ENCODE measurements around the gene BRMS1. TPM values are rescaled to one million over a fixed set of nuclear protein-coding genes. Genes with fewer than 3 reads are reported as not detected.

Gene BRMS1
- total RNA-seq, 1 experiment from 2014 or later = 32.0 TPM

DNA sequence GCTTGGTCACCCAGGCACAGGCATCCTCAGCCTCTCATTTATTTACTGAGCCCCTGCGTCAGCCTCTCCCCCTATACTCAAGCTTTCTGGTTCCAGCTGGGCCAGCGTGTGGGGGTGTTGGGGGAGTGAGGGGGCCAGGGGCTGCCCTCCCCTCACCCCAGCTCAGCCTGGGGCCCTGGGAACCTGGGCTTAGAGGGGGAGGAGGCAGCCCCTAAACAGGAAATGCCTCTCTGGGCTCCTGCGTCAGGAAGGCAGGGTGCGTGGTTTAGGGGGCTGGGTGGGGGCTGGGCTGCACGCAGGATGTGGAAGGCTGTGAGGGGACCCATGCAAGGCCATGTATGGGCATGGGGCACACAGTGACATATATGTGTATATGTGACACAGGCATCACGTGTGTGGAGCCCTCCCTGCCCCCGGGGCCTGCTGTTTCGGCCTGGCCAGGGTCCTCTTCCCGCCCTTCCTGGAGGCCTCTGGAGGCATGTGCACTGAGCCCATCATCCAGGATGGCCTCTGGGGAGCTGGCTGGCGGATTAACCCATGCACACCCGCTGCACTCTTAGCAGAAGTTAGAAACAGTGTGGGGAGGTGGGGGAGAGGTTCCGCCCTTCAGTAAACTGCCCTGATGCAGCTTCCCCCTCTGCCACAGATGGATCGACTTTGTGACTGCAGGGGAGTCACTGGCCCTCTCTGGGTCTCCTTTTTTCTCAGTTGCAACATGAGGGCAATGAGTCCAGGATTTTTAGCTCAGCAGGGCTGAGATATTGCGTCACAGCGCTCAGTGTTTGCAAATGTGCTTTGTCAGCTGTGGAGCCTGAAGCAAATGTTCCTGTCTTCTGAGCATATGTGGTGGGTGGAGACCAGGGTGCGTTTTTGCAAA, 26.9 kb downstream of the BRMS1 start:
- Histone ChIP-seq H3K9me3 (ENCODE audit: low read length) (no peaks in the 10 kb centered on the region), H3K27me3 (ENCODE audit: low read length) (no peaks in the 10 kb centered on the region), H3K9me2 (replicated peaks; ENCODE audit: insufficient read depth, low read length) (no peaks in the 10 kb centered on the region), H3K4me2 (ENCODE audit: low read depth, low read length, poor library complexity, severe bottlenecking) (peak overlapping the region; percentile 70), H4K20me1 (ENCODE audit: insufficient read depth, low read depth, low read length) (no peaks in the 10 kb centered on the region), H3K4me3 (ENCODE audit: low read length) (peak overlapping the region; percentile 54), H3K27ac (ENCODE audit: low read length) (peak overlapping the region; percentile 92), H3K4me1 (ENCODE audit: low read length) (peaks cover 35% of the 10 kb centered on the region), H2AFZ (ENCODE audit: low read length) (peak overlapping the region; percentile 54; the same call in 1 of the 2 replicates), H3K36me3 (ENCODE audit: insufficient read depth, low read length) (no peaks in the 10 kb centered on the region), H3K9ac (ENCODE audit: low read length) (peak overlapping the region; percentile 73), H3K79me2 (ENCODE audit: low read length) (no peaks in the 10 kb centered on the region)
- DNase-seq = peak; percentile 93

DNA sequence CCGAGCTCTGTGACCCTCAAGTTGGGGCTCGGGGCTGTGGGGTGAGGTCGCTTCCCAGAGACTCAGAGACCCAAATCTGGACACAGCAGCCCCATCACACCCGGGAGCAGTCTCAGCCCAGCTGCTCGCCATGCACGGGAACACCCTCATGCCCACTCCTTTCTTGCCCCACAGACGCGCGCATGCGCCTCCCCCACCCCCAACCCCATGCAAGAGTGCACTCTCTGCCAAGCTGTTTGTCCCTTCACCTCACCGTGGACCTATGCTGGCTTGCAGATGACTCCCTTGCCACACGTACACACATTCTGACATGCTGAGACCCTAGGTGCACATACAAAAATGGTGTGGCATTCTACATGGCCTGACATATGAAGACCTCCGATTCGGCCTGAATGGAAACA, 27.6 kb downstream of the BRMS1 start:
- Histone ChIP-seq H3K9ac (ENCODE audit: low read length) (peak overlapping the region; percentile 73), H3K4me2 (ENCODE audit: low read depth, low read length, poor library complexity, severe bottlenecking) (peak overlapping the region; percentile 70), H4K20me1 (ENCODE audit: insufficient read depth, low read depth, low read length) (no peaks in the 10 kb centered on the region), H3K9me3 (ENCODE audit: low read length) (no peaks in the 10 kb centered on the region), H3K4me3 (ENCODE audit: low read length) (peak overlapping the region; percentile 54), H3K79me2 (ENCODE audit: low read length) (no peaks in the 10 kb centered on the region), H3K27ac (ENCODE audit: low read length) (peak overlapping the region; percentile 92), H3K9me2 (replicated peaks; ENCODE audit: insufficient read depth, low read length) (no peaks in the 10 kb centered on the region), H3K4me1 (ENCODE audit: low read length) (peaks cover 38% of the 10 kb centered on the region), H2AFZ (ENCODE audit: low read length) (peak overlapping the region; percentile 54; the same call in 1 of the 2 replicates), H3K36me3 (ENCODE audit: insufficient read depth, low read length) (no peaks in the 10 kb centered on the region), H3K27me3 (ENCODE audit: low read length) (no peaks in the 10 kb centered on the region)
- peak; percentile 75 for DNase-seq

DNA sequence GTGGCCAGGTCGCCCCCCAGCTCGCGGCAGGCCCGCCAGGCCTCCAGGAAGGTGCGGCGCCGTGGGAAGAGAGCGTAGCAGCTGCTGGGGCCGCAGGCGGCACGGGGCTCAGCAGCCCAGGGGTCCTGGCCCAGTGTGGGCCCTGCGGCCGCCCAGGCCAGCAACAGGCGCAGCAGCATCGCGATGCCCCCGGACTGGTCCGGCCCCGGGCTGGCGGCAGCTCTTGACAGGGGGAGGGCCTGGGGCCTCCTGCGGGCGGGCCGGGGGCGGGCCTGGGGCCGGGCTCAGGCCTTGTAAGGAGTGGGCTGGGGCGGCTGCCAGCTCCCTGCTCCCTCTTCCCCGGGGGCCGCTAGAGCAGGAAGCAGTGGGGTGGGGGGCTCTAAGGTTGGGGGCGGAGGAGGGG, 28.1 kb downstream of the BRMS1 start, which contains the start of gene CD248:
Gene CD248, minus strand, starts transcription at position 196 of the 403 bp plus-strand sequence. Its CDS starts 17 bp downstream, at position 179.
- Histone ChIP-seq H3K79me2 (ENCODE audit: low read length) (no peaks in the 10 kb centered on the region), H3K9ac (ENCODE audit: low read length) (peak within 1 kb of the TSS; percentile 73), H2AFZ (ENCODE audit: low read length) (peak within 1 kb of the TSS; percentile 54; the same call in 1 of the 2 replicates), H3K36me3 (ENCODE audit: insufficient read depth, low read length) (no peaks in the 10 kb centered on the region), H4K20me1 (ENCODE audit: insufficient read depth, low read depth, low read length) (no peaks in the 10 kb centered on the region), H3K27ac (ENCODE audit: low read length) (peak within 1 kb of the TSS; percentile 92), H3K4me2 (ENCODE audit: low read depth, low read length, poor library complexity, severe bottlenecking) (peak within 1 kb of the TSS; percentile 70), H3K4me1 (ENCODE audit: low read length) (peaks cover 42% of the 10 kb centered on the region), H3K27me3 (ENCODE audit: low read length) (no peaks in the 10 kb centered on the region), H3K9me2 (replicated peaks; ENCODE audit: insufficient read depth, low read length) (no peaks in the 10 kb centered on the region), H3K4me3 (ENCODE audit: low read length) (peak within 1 kb of the TSS; percentile 54), H3K9me3 (ENCODE audit: low read length) (no peaks in the 10 kb centered on the region)
- no peak for DNase-seq

DNA sequence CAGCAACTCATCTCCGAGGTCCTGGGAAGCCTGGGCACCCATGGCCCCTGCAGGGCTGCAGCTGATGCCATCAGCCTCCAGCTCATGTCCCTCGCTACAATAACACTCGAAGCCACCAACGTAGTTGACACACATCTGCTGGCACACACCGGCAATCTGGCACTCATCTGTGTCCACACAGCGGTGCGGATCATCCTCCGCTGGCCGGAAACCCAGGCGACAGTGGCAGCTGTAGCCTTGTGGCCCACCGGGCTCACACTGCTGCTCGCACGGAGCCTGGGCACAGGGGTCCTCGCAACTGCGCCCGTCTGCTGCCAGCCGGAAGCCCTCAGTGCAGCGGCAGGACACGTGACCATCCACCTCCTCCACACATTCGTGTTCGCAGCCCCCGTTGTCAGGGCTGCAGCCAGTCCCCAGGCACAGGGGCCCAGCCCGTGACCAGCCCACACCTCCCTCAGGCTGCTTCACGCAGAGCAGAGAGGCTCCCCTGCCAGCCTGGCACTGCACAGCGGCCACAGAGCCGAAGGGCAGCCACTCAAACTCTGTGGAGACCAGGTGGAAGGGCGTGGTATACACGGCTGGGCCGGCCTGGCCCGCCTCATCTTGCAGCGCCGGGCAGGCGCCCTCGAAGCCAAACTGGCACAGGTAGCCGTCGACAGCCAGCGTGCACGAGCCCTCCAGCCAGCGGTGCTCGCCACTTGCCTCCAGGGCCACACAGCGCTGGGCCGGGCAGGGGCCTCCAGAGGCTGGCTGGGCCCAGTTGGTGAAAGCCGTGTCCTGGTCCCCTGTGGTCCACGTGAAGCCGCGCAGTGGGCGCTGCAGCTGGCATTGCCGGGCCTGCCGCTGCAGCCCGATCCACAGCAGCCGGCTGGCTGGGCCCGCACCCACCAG, 28.7 kb downstream of the BRMS1 start:
- Histone ChIP-seq H3K4me3 (ENCODE audit: low read length) (no peak overlapping the region), H4K20me1 (ENCODE audit: insufficient read depth, low read depth, low read length) (no peaks in the 10 kb centered on the region), H2AFZ (ENCODE audit: low read length) (no peak overlapping the region), H3K4me2 (ENCODE audit: low read depth, low read length, poor library complexity, severe bottlenecking) (no peak overlapping the region), H3K9me2 (replicated peaks; ENCODE audit: insufficient read depth, low read length) (no peaks in the 10 kb centered on the region), H3K9me3 (ENCODE audit: low read length) (no peaks in the 10 kb centered on the region), H3K4me1 (ENCODE audit: low read length) (peaks cover 48% of the 10 kb centered on the region), H3K36me3 (ENCODE audit: insufficient read depth, low read length) (no peaks in the 10 kb centered on the region), H3K79me2 (ENCODE audit: low read length) (no peaks in the 10 kb centered on the region), H3K27me3 (ENCODE audit: low read length) (no peaks in the 10 kb centered on the region), H3K9ac (ENCODE audit: low read length) (no peak overlapping the region), H3K27ac (ENCODE audit: low read length) (no peak overlapping the region)
- DNase-seq = no peak

DNA sequence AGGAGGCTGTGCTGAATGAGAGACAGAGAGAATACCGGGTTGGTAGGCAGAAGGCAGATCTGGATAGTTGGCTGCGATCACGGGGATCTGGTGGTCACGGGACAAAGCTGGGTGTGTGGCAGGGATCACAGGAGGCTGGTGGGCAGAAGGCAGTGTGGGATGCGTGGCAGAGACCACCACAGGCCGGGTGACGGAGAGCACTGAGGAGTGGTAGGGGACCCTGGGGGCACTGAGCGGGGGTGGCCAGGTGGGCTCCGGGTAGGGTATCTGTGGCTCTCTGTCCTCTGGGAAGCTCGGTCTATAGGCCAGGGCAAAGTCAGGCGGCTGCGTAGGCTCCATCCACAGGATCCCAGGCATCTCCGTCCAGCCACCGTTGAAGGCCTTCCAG, 29.4 kb downstream of the BRMS1 start:
- no peaks in the 10 kb centered on the region for H4K20me1 ChIP-seq (ENCODE audit: insufficient read depth, low read depth, low read length)
- no peak overlapping the region for H2AFZ ChIP-seq (ENCODE audit: low read length)
- H3K9me3 ChIP-seq (ENCODE audit: low read length) = no peaks in the 10 kb centered on the region
- H3K4me3 ChIP-seq (ENCODE audit: low read length) = no peak overlapping the region
- H3K4me2 ChIP-seq (ENCODE audit: low read depth, low read length, poor library complexity, severe bottlenecking) = no peak overlapping the region
- no peak overlapping the region for H3K27ac ChIP-seq (ENCODE audit: low read length)
- no peaks in the 10 kb centered on the region for H3K36me3 ChIP-seq (ENCODE audit: insufficient read depth, low read length)
- H3K79me2 ChIP-seq (ENCODE audit: low read length) = no peaks in the 10 kb centered on the region
- no peaks in the 10 kb centered on the region for H3K27me3 ChIP-seq (ENCODE audit: low read length)
- no peak for DNase-seq
- no peaks in the 10 kb centered on the region for H3K9me2 ChIP-seq (replicated peaks; ENCODE audit: insufficient read depth, low read length)
- peaks cover 50% of the 10 kb centered on the region for H3K4me1 ChIP-seq (ENCODE audit: low read length)
- H3K9ac ChIP-seq (ENCODE audit: low read length) = no peak overlapping the region

DNA sequence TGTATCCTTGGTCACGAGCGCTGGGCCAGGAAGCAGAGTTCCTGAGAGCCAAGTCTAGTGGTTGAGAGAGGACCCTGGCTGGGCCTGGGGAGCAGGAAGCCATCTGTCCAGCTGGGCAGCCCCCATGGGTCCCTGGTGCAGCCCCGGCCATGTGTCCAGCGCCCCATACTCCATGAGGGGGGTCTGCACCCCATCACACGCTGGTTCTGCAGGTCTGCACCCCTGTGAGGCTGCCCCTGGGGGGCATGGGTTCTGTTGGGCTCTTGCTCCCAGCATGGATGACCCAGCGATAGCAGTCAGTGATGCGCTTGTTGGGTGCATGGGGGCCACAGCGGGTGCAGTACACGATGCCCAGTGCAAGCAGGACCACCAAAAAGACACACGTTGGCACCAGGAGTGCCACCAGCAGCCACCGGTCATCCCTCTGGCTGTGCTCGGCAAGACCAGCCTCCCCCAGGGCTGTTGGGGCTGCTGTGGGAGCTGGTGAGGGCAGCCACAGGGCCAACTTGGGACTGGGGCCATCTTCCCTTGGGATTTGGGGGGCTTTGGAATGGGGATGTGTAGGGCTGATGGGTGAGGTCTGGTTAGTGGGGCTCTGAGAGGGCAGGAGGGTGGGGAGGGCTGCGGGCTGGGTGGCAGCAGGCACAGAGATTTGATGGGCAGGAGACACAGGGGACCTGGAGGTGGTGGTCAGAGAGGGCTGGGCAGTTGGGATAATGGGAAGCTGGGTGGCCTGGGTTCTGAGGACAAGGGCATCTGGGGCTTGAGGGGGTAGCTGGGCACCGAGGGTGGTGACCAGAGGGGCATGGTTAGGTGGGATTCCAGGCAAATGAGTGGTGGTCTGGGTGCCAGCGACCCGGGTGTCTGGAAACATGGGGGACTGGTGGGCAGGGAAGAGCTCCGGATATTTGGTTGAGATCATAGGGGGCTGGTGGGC, 30.1 kb downstream of the BRMS1 start:
- Histone ChIP-seq H3K9me3 (ENCODE audit: low read length) (no peaks in the 10 kb centered on the region), H3K4me2 (ENCODE audit: low read depth, low read length, poor library complexity, severe bottlenecking) (no peak overlapping the region), H3K9ac (ENCODE audit: low read length) (no peak overlapping the region), H3K27me3 (ENCODE audit: low read length) (no peaks in the 10 kb centered on the region), H3K79me2 (ENCODE audit: low read length) (no peaks in the 10 kb centered on the region), H2AFZ (ENCODE audit: low read length) (no peak overlapping the region), H3K36me3 (ENCODE audit: insufficient read depth, low read length) (no peaks in the 10 kb centered on the region), H4K20me1 (ENCODE audit: insufficient read depth, low read depth, low read length) (no peaks in the 10 kb centered on the region), H3K4me3 (ENCODE audit: low read length) (no peak overlapping the region), H3K4me1 (ENCODE audit: low read length) (peaks cover 50% of the 10 kb centered on the region), H3K27ac (ENCODE audit: low read length) (no peak overlapping the region), H3K9me2 (replicated peaks; ENCODE audit: insufficient read depth, low read length) (no peaks in the 10 kb centered on the region)
- no peak for DNase-seq

DNA sequence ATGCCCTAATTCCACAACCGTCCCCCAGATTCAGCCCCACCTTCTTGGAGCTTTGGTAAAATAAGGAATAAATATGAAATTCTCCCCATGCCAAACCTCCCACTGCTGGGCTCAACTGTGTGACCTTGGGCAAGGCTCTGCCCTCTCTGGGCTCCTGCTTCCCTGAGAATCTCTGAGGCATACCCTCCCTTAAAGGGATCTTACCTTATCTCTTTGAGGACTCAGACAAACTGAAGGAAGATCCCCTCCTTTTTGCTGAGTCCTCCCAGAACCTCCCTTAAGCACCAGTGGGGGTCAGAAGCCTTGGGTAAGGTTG, 30.8 kb downstream of the BRMS1 start:
- no peaks in the 10 kb centered on the region for H3K79me2 ChIP-seq (ENCODE audit: low read length)
- no peak overlapping the region for H2AFZ ChIP-seq (ENCODE audit: low read length)
- H3K36me3 ChIP-seq (ENCODE audit: insufficient read depth, low read length) = no peaks in the 10 kb centered on the region
- H3K27ac ChIP-seq (ENCODE audit: low read length) = no peak overlapping the region
- no peak overlapping the region for H3K4me2 ChIP-seq (ENCODE audit: low read depth, low read length, poor library complexity, severe bottlenecking)
- no peaks in the 10 kb centered on the region for H3K9me3 ChIP-seq (ENCODE audit: low read length)
- no peak overlapping the region for H3K4me3 ChIP-seq (ENCODE audit: low read length)
- peaks cover 48% of the 10 kb centered on the region for H3K4me1 ChIP-seq (ENCODE audit: low read length)
- no peaks in the 10 kb centered on the region for H3K27me3 ChIP-seq (ENCODE audit: low read length)
- no peaks in the 10 kb centered on the region for H4K20me1 ChIP-seq (ENCODE audit: insufficient read depth, low read depth, low read length)
- no peaks in the 10 kb centered on the region for H3K9me2 ChIP-seq (replicated peaks; ENCODE audit: insufficient read depth, low read length)
- H3K9ac ChIP-seq (ENCODE audit: low read length) = no peak overlapping the region
- no peak for DNase-seq
